MCF 10A (cell line): Measurements from ENCODE around the gene MAP3K5. TPM values are rescaled to one million over a fixed set of nuclear protein-coding genes. Genes with fewer than 3 reads are reported as not detected.

ENCODE experiments used
- BruUV-seq: library from RNA; stranded (reverse); fragments of 400-500 nt; replicated peaks from 2 replicates; lab custom pipeline; 2021; lab: Mats Ljungman, UMichigan
- CTCF ChIA-PET: fragments of 300-600 bp; sonication (Branson Sonifier 250); formaldehyde crosslinking; extraction: SDS; loops from one replicate; lab custom pipeline; 2021; ENCODE audit warnings: antibody characterized with exemption, inconsistent platforms; lab: Yijun Ruan, JAX
- POLR2A ChIA-PET: fragments of 300-600, 350-650 bp; sonication (Branson Sonifier 250); formaldehyde crosslinking; extraction: SDS; loops from one replicate; lab custom pipeline; 2020; ENCODE audit warnings: antibody characterized with exemption, inconsistent platforms; lab: Yijun Ruan, JAX
- DNase-seq: peaks from one replicate; pipeline ENCODE4 v3.0.0-alpha.2; 2018; ENCODE audit not compliant: unreplicated experiment
- H3K27ac Mint-ChIP-seq: one replicate; pipeline ENCODE4 v1.8.0; 2022; ENCODE audit warnings: mild to moderate bottlenecking, low read depth, mixed read lengths; ENCODE audit not compliant: unreplicated experiment
- H3K27me3 Mint-ChIP-seq: one replicate; pipeline ENCODE4 v1.8.0; 2022; ENCODE audit warnings: mixed read lengths; ENCODE audit not compliant: insufficient read depth, unreplicated experiment
- H3K36me3 Mint-ChIP-seq: one replicate; pipeline ENCODE4 v1.8.0; 2022; ENCODE audit warnings: mild to moderate bottlenecking, moderate library complexity, mixed read lengths; ENCODE audit not compliant: insufficient read depth, unreplicated experiment
- H3K4me1 Mint-ChIP-seq: one replicate; pipeline ENCODE4 v1.8.0; 2022; ENCODE audit warnings: mixed read lengths; ENCODE audit not compliant: insufficient read depth, unreplicated experiment
- H3K4me3 Mint-ChIP-seq: one replicate; pipeline ENCODE4 v1.8.0; 2022; ENCODE audit warnings: mild to moderate bottlenecking, moderate library complexity, mixed read lengths; ENCODE audit not compliant: unreplicated experiment
- H3K9me3 Mint-ChIP-seq: one replicate; pipeline ENCODE4 v1.8.0; 2022; ENCODE audit warnings: mixed read lengths; ENCODE audit not compliant: unreplicated experiment
- CTCF ChIP-seq: fragments of 200-600 bp; IDR thresholded peaks from one replicate; pipeline ENCODE4 v1.8.0; 2022; ENCODE audit warnings: antibody characterized with exemption, mild to moderate bottlenecking; ENCODE audit not compliant: unreplicated experiment
- intact Hi-C: fragments of 100-400 bp; cut with micrococcal nuclease; formaldehyde crosslinking; loops from 2 replicates; pipeline ENCODE4 v1.14.1; 2022
- total RNA-seq: library from RNA; stranded (reverse); gene quantifications from 2 replicates; pipeline ENCODE4 v1.2.3, GENCODE V29; 2022

Gene MAP3K5
- total RNA-seq, 1 experiment from 2014 or later: 8.4 TPM

DNA sequence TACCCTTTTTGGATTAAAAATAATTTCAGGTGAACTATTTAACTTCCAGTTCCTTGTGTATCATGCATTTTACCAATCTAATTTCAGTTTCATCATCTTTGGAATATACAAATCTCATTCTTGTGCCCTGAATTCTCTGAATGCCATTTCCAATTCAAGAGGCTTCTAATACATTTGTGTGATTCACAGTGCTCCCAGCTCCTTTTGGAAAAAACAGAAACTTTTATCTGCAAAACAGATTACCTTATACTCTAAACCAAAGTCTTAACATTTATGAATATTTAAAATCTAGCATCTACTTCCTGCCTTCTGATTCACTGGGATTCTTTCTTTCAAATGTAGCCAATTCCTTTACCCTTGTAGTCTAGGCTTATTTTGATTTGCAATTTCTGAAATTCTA lies 19.0 kb upstream of the MAP3K5 start:
- Mint-ChIP-seq H3K4me1 (no peaks in the 10 kb centered on the region), H3K27ac (no peak overlapping the region), H3K4me3 (no peak overlapping the region), H3K27me3 (no peaks in the 10 kb centered on the region), H3K36me3 (no peaks in the 10 kb centered on the region), H3K9me3 (no peaks in the 10 kb centered on the region)
- ChIA-PET CTCF (interaction anchor here (0.6 to 1.3 kb wide), 3 partner anchors 19 to 266 kb away, joined by 3 to 5 read pairs (median 3); partner anchors contain the start of gene MAP3K5), POLR2A (interaction anchor here (0.7 to 1.3 kb wide), 5 partner anchors 10 to 202 kb away, joined by 3 to 4 read pairs (median 3); partner anchors contain the start of gene MAP3K5)
- no peak for TF ChIP-seq CTCF
- no peak for DNase-seq
- no TSS peak for BruUV-seq
- intact Hi-C loops: no loop called here

DNA sequence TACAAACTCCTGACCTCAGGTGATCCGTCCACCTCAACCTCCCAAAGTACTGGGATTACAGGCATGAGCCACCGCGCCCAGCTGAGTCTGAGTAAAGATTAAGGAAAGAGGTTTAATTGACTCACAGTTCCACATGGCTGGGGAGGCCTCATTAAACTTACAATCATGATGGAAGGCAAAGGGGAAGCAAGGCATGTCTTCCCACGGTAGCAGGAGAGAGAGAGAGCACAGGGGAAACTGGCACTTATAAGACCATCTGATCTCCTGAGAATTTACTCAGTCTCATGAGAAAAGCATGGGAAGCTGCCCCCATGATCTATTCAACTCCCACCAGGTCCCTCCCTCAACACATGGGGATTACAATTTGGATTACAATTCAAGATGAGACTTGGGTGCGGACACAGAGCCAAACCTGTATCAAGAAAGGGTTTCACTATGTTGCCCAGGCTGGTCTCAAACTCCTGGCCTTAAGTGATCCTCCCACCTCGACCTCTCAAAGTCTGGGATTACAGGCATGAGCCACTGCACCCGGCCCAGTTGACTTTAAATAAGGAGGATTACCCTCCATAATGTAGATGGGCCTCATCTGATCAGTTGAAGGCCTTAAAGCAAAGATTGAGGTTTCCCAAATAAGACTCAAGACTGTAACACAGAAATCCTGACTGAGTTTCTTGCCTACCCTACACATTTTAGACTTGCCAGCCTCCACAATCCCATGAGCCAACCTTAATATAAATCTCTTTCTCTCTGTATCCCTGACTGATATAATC lies 17.0 kb upstream of the MAP3K5 start:
- POLR2A ChIA-PET: no interaction called here
- TF ChIP-seq CTCF: no peak
- H3K36me3 Mint-ChIP-seq: no peaks in the 10 kb centered on the region
- BruUV-seq: no TSS peak
- no peak overlapping the region for H3K4me3 Mint-ChIP-seq
- H3K4me1 Mint-ChIP-seq: no peaks in the 10 kb centered on the region
- no peaks in the 10 kb centered on the region for H3K9me3 Mint-ChIP-seq
- no peak for DNase-seq
- intact Hi-C loops: no loop called here
- H3K27me3 Mint-ChIP-seq: no peaks in the 10 kb centered on the region
- no peak overlapping the region for H3K27ac Mint-ChIP-seq
- CTCF ChIA-PET: interaction anchor here (0.6 to 1.2 kb wide), 3 partner anchors 16 to 1273 kb away, joined by 3 to 5 read pairs (median 4); no protein-coding TSS in a partner anchor

DNA sequence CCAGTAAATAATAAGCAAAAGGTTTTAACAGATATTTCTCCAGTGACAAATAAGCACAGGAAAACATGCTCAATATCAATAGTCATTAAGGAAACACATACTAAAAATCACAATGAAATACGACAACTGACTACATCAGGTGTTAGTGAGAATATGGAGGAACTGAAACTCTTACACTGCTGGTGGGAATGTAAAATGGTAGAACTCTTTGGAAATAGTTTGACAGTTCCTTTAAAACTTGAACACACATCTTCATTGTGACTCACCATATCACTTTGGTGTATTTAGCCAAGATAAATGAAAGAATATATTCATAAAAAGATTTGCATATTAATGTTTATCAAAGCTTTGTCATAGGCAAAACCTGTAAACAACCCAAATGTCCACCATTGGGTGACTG lies 11.3 kb upstream of the MAP3K5 start:
- DNase-seq: no peak
- POLR2A ChIA-PET: no interaction called here
- no peaks in the 10 kb centered on the region for H3K36me3 Mint-ChIP-seq
- H3K4me3 Mint-ChIP-seq: no peak overlapping the region
- no peaks in the 10 kb centered on the region for H3K4me1 Mint-ChIP-seq
- intact Hi-C loops: no loop called here
- CTCF ChIA-PET: interaction anchor here (0.6 to 0.8 kb wide), 2 partner anchors 159 to 160 kb away, joined by 4 to 6 read pairs; no protein-coding TSS in a partner anchor
- no TSS peak for BruUV-seq
- TF ChIP-seq CTCF: no peak
- no peaks in the 10 kb centered on the region for H3K27me3 Mint-ChIP-seq
- H3K27ac Mint-ChIP-seq: no peak overlapping the region
- H3K9me3 Mint-ChIP-seq: no peaks in the 10 kb centered on the region

- Mint-ChIP-seq H3K27ac (no peak overlapping the region), H3K27me3 (no peaks in the 10 kb centered on the region), H3K36me3 (no peaks in the 10 kb centered on the region), H3K4me1 (no peaks in the 10 kb centered on the region), H3K4me3 (no peak overlapping the region), H3K9me3 (no peaks in the 10 kb centered on the region)
- TF ChIP-seq CTCF: no peak
- intact Hi-C loops: no loop called here
- ChIA-PET POLR2A (no interaction called here), CTCF (interaction anchor here (2.0 to 2.4 kb wide), 2 partner anchors 9 to 158 kb away, joined by 9 to 11 read pairs; partner anchors contain the start of gene MAP3K5)
- no TSS peak for BruUV-seq
- DNase-seq: no peak
These were observed 9.3 kb upstream of the MAP3K5 start for GRCh38 chr6:136801581-136801980.
